Left colon (tissue), 2 donors: ENCODE data around the gene SGF29. TPM values are rescaled to one million over a fixed set of nuclear protein-coding genes. Genes with fewer than 3 reads are reported as not detected.
"Not testable (repeated sequence)": the region's sequence is repeated elsewhere in the genome, so short reads cannot be mapped to it uniquely, and the experiment has no call there.

Experiments used
- ATAC-seq: fragments of 200-7000 bp; cut with Tn5 transposase; one replicate; pipeline ENCODE4 v1.9.1; 2020; ENCODE audit warnings: mild to moderate bottlenecking, moderate library complexity
- DNase-seq, 2 donors: peaks; one replicate each; pipeline ENCODE4 v3.0.0-alpha.2; 2020
- intact Hi-C, 2 donors: fragments of 100-400 bp; cut with DNase I in 1 of 2; cut with micrococcal nuclease in 1 of 2; formaldehyde crosslinking; loops; one replicate each; pipeline versions ENCODE4 v1.11.2 to v1.14.0; 2022; cut with DNase I, micrococcal nuclease
- total RNA-seq, 2 donors: library from RNA; stranded (reverse); fragmentation: NEBNext Ultra II Directional; extraction: Animal tissue kit (Norgen Biotek cat#: 25700); gene quantifications; one replicate each; pipeline ENCODE4 v1.2.1, GENCODE V29; 2021
- donor health status: DM: no; HTN: no; CAD: no.
- donor health status: DM: yes; HTN: yes; CAD: no.

The SGF29 gene
- total RNA-seq, 2 donors from 2014 or later = 21.7 to 26.4 TPM

- DNase-seq = no peak
- intact Hi-C loops = no loop called here
- ATAC-seq = no peak
These were observed 67.9 kb downstream of the SGF29 start for GRCh38 chr16:28621481-28622155.

- not testable (repeated sequence) for DNase-seq
- ATAC-seq = peak; percentile 60
These were observed 68.9 kb downstream of the SGF29 start for GRCh38 chr16:28622532-28623171.

GRCh38 chr16:28623172-28623711, 69.5 kb downstream of the SGF29 start:
- ATAC-seq = peak; percentile 94
- peak; percentile 76 to 83 for DNase-seq
- intact Hi-C loops = no loop called here

More at GRCh38 chr16:28622532-28623171, 68.9 kb downstream of the SGF29 start:
- intact Hi-C loops = not testable (repeated sequence)

GRCh38 chr16:28630905-28631304, 77.2 kb downstream of the SGF29 start:
- intact Hi-C loops, ATAC-seq, DNase-seq: not testable (repeated sequence)

GRCh38 chr16:28636093-28636823, 82.5 kb downstream of the SGF29 start:
- DNase-seq, ATAC-seq, intact Hi-C loops: not testable (repeated sequence)

GRCh38 chr16:28637765-28638164, 84.0 kb downstream of the SGF29 start, which contains the start of gene NPIPB8:
Gene NPIPB8 (plus strand): TSS chr16:28638065. CDS start chr16:28638361, 296 bp downstream.
- DNase-seq, intact Hi-C loops, ATAC-seq: not testable (repeated sequence)

GRCh38 chr16:28638359-28638758, 84.6 kb downstream of the SGF29 start:
- DNase-seq, intact Hi-C loops, ATAC-seq: not testable (repeated sequence)

GRCh38 chr16:28639959-28640358, 86.2 kb downstream of the SGF29 start:
- ATAC-seq, intact Hi-C loops, DNase-seq: not testable (repeated sequence)

Other genes starting within 250 kb of the SGF29 start
- gene NPIPB6, start 190.4 kb upstream of the SGF29 start, total RNA-seq = 1 to 10 TPM; 2.0 to 4.0 TPM
- 10 to 100 TPM; 19.8 to 76.1 TPM for gene EIF3CL, start 150.1 kb upstream of the SGF29 start, total RNA-seq
- under 1 TPM in 1 of 2 donors, not detected in 1; 0.21 TPM for gene NPIPB7, start 81.6 kb upstream of the SGF29 start, total RNA-seq
- gene CLN3, start 61.8 kb upstream of the SGF29 start, total RNA-seq = 100 to 1,000 TPM in 1 of 2 donors, 10 to 100 TPM in 1; 84.0 to 142 TPM
- gene APOBR, start 59.3 kb upstream of the SGF29 start, total RNA-seq = 10 to 100 TPM; 49.8 to 96.0 TPM
- gene IL27, start 47.1 kb upstream of the SGF29 start, total RNA-seq = not detected
- gene NUPR1, start 14.9 kb upstream of the SGF29 start, total RNA-seq = 100 to 1,000 TPM in 1 of 2 donors, 10 to 100 TPM in 1; 52.2 to 106 TPM
- gene SULT1A2, start 43.1 kb downstream of the SGF29 start, total RNA-seq = 10 to 100 TPM; 26.9 to 30.6 TPM
- gene SULT1A1, start 56.1 kb downstream of the SGF29 start, total RNA-seq = 100 to 1,000 TPM; 115 to 135 TPM
- 1 to 10 TPM; 1.6 to 5.7 TPM for gene NPIPB8, start 84.1 kb downstream of the SGF29 start, total RNA-seq
- 100 to 1,000 TPM; 550 to 645 TPM for gene EIF3C, start 157.5 kb downstream of the SGF29 start, total RNA-seq
- 1 to 10 TPM; 3.0 to 4.0 TPM for gene NPIPB9, start 197.9 kb downstream of the SGF29 start, total RNA-seq